Superior temporal gyrus (tissue), 1 donor: ENCODE data around the gene FOSB.
A peak's percentile ranks its signal among the peaks of the same experiment; 100 is the strongest.
"Not testable (repeated sequence)": the region's sequence is repeated elsewhere in the genome, so short reads cannot be mapped to it uniquely, and the experiment has no call there.

Experiments used
- DNase-seq: peaks from one replicate; pipeline ENCODE4 v3.0.0-alpha.2; 2016; ENCODE audit errors: extremely low spot score

FOSB gene

GRCh38 chr19:45505996-45506245 lies 38.1 kb downstream of the FOSB start:
- DNase-seq = no peak

GRCh38 chr19:45506246-45506988 lies 38.6 kb downstream of the FOSB start:
- DNase-seq = peak; percentile 88

GRCh38 chr19:45506989-45507871 lies 39.4 kb downstream of the FOSB start, which contains the start of gene VASP:
Gene VASP, plus strand, starts transcription at chr19:45507479. Its CDS starts 293 bp downstream, at chr19:45507772.
- peak; percentile 85 for DNase-seq

GRCh38 chr19:45507872-45508416 lies 40.1 kb downstream of the FOSB start:
- DNase-seq = no peak

GRCh38 chr19:45508417-45508860 lies 40.6 kb downstream of the FOSB start:
- DNase-seq = no peak

GRCh38 chr19:45508861-45509691 lies 41.3 kb downstream of the FOSB start:
- DNase-seq = no peak

- DNase-seq = no peak
These were observed 41.9 kb downstream of the FOSB start for GRCh38 chr19:45509692-45510015.

GRCh38 chr19:45510352-45510751 lies 42.6 kb downstream of the FOSB start:
- not testable (repeated sequence) for DNase-seq

- no peak for DNase-seq
These were observed 43.3 kb downstream of the FOSB start for GRCh38 chr19:45511074-45511473.

GRCh38 chr19:45512881-45513483 lies 45.2 kb downstream of the FOSB start:
- no peak for DNase-seq

GRCh38 chr19:45514376-45515051 lies 46.7 kb downstream of the FOSB start:
- DNase-seq = no peak

- no peak for DNase-seq
These were observed 47.4 kb downstream of the FOSB start for GRCh38 chr19:45515081-45515624.

- no peak for DNase-seq
These were observed 48.1 kb downstream of the FOSB start for GRCh38 chr19:45515807-45516401.

GRCh38 chr19:45517238-45517637 lies 49.4 kb downstream of the FOSB start:
- no peak for DNase-seq

- no peak for DNase-seq
These were observed 50.1 kb downstream of the FOSB start for GRCh38 chr19:45517641-45518468.

- no peak for DNase-seq
These were observed 50.7 kb downstream of the FOSB start for GRCh38 chr19:45518469-45518826.

GRCh38 chr19:45522010-45522941 lies 54.5 kb downstream of the FOSB start:
- no peak for DNase-seq

GRCh38 chr19:45523642-45524256 lies 56.0 kb downstream of the FOSB start:
- DNase-seq = peak; percentile 93
